Right lobe of liver (tissue), 6 donors: ENCODE data around the gene SULT1A1. TPM values are rescaled to one million over a fixed set of nuclear protein-coding genes. Genes with fewer than 3 reads are reported as not detected.
A peak's percentile ranks its signal among the peaks of the same experiment; 100 is the strongest.
"Not testable (repeated sequence)": the region's sequence is repeated elsewhere in the genome, so short reads cannot be mapped to it uniquely, and the experiment has no call there.

Experiments used
- ATAC-seq, 4 donors: fragments of 200-7000 bp; cut with Tn5 transposase; one replicate each; pipeline ENCODE4 v1.9.1; 2020; ENCODE audit warnings: mild to moderate bottlenecking in 4 of 4, moderate library complexity in 4 of 4
- DNase-seq, 3 donors: peaks; one replicate each; pipeline ENCODE4 v3.0.0-alpha.2; 2020
- H3K27ac ChIP-seq, 3 donors: fragments of 200-600 bp; one replicate each; pipeline ENCODE4 v1.8.0; 2022
- H3K27me3 ChIP-seq, 2 donors: fragments of 200-600 bp; one replicate each; pipeline ENCODE4 v1.8.0; 2022
- H3K36me3 ChIP-seq, 4 donors: fragments of 200-600 bp; sonication (generic) in 1 of 4; one replicate each; pipeline versions ENCODE4 v1.5.1 to v1.8.0; 2017 to 2022; ENCODE audit warnings: control low read depth in 1 of 4
- H3K4me1 ChIP-seq, 4 donors: fragments of 200-600 bp; sonication (generic) in 1 of 4; one replicate each; pipeline versions ENCODE4 v1.5.1 to v1.8.0; 2017 to 2022; ENCODE audit warnings: control low read depth in 1 of 4
- H3K4me3 ChIP-seq, 3 donors: fragments of 200-600 bp; one replicate each; pipeline ENCODE4 v1.8.0; 2022
- H3K9me3 ChIP-seq, 4 donors: fragments of 200-600 bp; sonication (generic) in 1 of 4; one replicate each; pipeline versions ENCODE4 v1.5.1 to v1.8.0; 2017 to 2022; ENCODE audit warnings: control low read depth in 1 of 4
- POLR2A ChIP-seq: fragments of 450-650 bp; IDR thresholded peaks from one replicate; pipeline ENCODE4 v1.6.1; 2017; ENCODE audit warnings: antibody characterized with exemption, mild to moderate bottlenecking
- WGBS: methylation state at CpG from one replicate; pipeline ENCODE4 v1.1.6; 2018; ENCODE audit warnings: low coverage, low lambda C conversion rate; ENCODE audit not compliant: insufficient coverage; ENCODE audit errors: missing lambda C conversion rate; 5-methylcytosine and 5-hydroxymethylcytosine counted together
- intact Hi-C, 2 donors: fragments of 100-400 bp; cut with DNase I; formaldehyde crosslinking; loops; one replicate each; pipeline versions ENCODE4 v1.11.2 to v1.14.1; 2022
- total RNA-seq, 6 experiments: library from RNA; depleted of rRNA in 2 of 6; stranded (reverse); fragments of >200 nt in 2 of 6; fragmentation: NEBNext Ultra II Directional in 3 of 6; extraction: Animal tissue kit (Norgen Biotek cat#: 25700) in 3 of 6; gene quantifications; one replicate each; pipeline versions ENCODE4 v1.1.0 to v1.2.4, GENCODE V29; 2016 to 2023
- TF ChIP-seq, protein P1 (sequence below), 4 donors: fragments of 200-600 bp in 3 of 4; fragments of 450-650 bp in 1 of 4; IDR thresholded peaks; one replicate each; pipeline versions ENCODE4 v1.5.1 to v1.8.0; 2016 to 2022; ENCODE audit warnings: antibody characterized with exemption in 4 of 4, mild to moderate bottlenecking in 2 of 4
- donor health status: DM: no; HTN: yes; CAD: no.
- donor health status: DM: no; HTN: no; CAD: no.
- donor health status: DM: no; HTN: no; CAD: no.
- donor health status: DM: no; HTN: yes; CAD: no.
- donor health status: DM: no; HTN: yes; CAD: no.

Gene SULT1A1
- total RNA-seq, 6 experiments from 2014 or later: 132 to 335 (median 207) TPM

DNA sequence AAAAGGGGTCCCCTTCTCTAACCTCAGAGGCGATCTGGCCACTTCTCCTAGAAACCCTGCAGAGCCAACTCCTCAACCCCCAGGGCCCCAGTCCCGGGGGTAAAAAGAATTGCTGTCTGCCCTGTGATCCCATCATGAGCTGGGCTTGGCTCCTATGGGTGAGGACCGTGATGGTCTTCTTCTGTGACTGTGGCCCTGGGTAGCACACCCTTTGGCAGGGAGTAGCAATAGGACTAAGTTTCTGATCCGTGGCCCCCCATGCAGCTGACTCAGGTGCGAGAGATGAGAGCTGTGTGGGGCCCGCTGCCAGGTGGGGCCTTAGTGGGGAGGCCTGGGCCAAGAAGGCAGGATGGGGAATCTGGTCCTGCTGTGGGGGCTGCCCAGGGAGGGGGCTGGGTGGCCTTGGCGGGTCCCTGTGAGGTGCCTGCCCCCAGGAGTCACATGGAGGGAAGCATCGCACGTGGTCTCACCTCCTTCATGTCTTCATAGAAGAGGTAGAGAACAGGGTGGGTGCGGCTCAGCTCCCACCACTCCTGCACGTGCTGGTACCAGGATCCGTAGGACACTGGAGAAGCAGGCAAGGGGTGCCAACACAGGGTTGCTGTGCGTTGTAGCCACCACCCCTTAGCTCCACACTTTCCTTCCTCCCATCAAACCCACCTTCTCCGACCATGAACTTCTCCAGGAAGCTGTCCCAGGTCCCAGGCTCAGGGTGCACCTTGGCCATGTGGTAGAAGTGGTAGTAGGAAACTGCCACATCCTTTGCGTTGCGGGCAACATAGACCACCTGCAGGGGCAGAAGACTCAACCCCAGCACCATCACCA lies 3.3 kb downstream of the SULT1A1 start:
- Histone ChIP-seq H3K27me3 (no peaks in the 10 kb centered on the region), H3K4me1 (peaks cover 0 to 36% (median 7%) of the 10 kb centered on the region in 4 donors), H3K9me3 (no peaks in the 10 kb centered on the region), H3K36me3 (peaks cover 0 to 21% (median 11%) of the 10 kb centered on the region in 4 donors), H3K4me3 (no peak overlapping the region), H3K27ac (no peak overlapping the region)
- ATAC-seq (no peak), DNase-seq (peak in 2 of 3 donors; percentile 3 to 37)
- intact Hi-C loops: no loop called here
- TF ChIP-seq POLR2A: no peak
- TF ChIP-seq, protein P1, sequence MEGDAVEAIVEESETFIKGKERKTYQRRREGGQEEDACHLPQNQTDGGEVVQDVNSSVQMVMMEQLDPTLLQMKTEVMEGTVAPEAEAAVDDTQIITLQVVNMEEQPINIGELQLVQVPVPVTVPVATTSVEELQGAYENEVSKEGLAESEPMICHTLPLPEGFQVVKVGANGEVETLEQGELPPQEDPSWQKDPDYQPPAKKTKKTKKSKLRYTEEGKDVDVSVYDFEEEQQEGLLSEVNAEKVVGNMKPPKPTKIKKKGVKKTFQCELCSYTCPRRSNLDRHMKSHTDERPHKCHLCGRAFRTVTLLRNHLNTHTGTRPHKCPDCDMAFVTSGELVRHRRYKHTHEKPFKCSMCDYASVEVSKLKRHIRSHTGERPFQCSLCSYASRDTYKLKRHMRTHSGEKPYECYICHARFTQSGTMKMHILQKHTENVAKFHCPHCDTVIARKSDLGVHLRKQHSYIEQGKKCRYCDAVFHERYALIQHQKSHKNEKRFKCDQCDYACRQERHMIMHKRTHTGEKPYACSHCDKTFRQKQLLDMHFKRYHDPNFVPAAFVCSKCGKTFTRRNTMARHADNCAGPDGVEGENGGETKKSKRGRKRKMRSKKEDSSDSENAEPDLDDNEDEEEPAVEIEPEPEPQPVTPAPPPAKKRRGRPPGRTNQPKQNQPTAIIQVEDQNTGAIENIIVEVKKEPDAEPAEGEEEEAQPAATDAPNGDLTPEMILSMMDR (IDR thresholded peaks at IDR 0.05): no peak
- WGBS: 83% methylated on average over 16 of the region's 16 CpGs

DNA sequence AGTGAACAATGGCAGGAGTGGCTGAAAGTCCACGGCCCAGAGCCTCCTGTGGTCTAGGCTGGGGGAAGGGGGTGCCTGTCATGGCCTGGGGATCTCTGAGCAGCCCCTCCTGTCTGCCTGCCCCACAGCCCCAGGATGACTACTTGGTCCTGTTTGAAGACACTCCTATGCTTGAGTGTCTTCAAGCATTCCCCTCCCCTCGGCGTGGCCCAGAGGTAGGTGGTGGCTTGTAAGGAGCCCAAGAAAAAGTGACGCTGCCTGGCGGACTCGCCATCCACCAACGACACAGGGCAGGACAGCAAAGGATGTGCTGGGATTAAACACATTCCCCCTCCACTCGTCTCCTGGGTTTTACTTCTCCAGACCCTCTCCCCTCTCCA lies 5.7 kb downstream of the SULT1A1 start:
- Histone ChIP-seq H3K36me3 (peaks cover 0 to 21% (median 11%) of the 10 kb centered on the region in 4 donors), H3K27me3 (no peaks in the 10 kb centered on the region), H3K27ac (no peak overlapping the region), H3K4me3 (no peak overlapping the region), H3K4me1 (peaks cover 0 to 19% (median 0%) of the 10 kb centered on the region in 4 donors), H3K9me3 (no peaks in the 10 kb centered on the region)
- no peak for ATAC-seq
- DNase-seq: peak in 1 of 3 donors; percentile 31
- no peak for TF ChIP-seq POLR2A
- TF ChIP-seq, protein P1 (IDR thresholded peaks at IDR 0.05): no peak
- WGBS: 69% methylated on average over 7 of the region's 8 CpGs
- intact Hi-C loops: no loop called here

DNA sequence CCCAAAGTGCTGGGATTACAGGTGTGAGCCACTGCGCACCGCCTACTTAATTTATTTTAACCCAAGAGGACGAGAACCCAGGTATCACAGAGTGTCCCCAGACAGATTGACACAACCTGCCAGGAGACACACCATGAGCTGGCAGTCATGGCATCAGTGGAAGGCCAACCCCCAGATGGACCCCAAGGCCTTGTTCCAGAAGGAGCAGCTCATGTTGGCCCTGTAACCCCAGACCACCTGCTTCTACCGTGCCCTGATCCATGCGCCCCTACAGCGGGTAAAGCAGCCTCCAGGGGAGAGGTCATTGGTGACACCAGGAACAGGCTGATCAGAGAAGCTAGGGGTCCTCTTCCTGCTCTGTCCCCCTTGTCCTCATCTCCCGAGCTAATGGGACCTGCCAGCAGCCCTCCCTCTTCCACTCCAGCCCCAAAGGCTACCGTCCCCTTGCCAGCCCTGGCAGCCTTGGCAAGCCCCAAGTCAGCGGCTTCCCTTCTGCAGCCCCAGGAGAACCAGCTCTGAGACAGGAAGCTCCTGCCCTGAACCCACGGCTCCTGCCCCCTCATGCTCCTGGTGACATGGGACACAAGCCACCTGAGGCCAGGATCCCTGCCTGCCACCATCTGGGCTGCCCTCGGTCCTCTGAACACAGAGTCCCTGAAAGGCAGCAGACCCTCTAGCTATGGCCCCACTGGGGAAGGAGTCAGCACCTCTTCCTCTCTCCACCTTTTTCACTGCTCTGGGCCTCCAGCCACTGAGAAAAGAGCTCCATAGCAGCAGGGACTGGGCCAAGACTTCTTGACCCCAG lies 6.3 kb downstream of the SULT1A1 start:
- Histone ChIP-seq H3K9me3 (no peaks in the 10 kb centered on the region), H3K27me3 (no peaks in the 10 kb centered on the region), H3K36me3 (peaks cover 0 to 21% (median 11%) of the 10 kb centered on the region in 4 donors), H3K4me3 (no peak overlapping the region), H3K27ac (no peak overlapping the region), H3K4me1 (peaks cover 0 to 14% (median 0%) of the 10 kb centered on the region in 4 donors)
- WGBS: 76% methylated on average over 11 of the region's 11 CpGs
- TF ChIP-seq, protein P1 (IDR thresholded peaks at IDR 0.05): no peak
- TF ChIP-seq POLR2A: no peak
- intact Hi-C loops: no loop called here
- DNase-seq: peak in 2 of 3 donors; percentile 39 to 41
- ATAC-seq: peak in 1 of 4 donors; percentile 2

DNA sequence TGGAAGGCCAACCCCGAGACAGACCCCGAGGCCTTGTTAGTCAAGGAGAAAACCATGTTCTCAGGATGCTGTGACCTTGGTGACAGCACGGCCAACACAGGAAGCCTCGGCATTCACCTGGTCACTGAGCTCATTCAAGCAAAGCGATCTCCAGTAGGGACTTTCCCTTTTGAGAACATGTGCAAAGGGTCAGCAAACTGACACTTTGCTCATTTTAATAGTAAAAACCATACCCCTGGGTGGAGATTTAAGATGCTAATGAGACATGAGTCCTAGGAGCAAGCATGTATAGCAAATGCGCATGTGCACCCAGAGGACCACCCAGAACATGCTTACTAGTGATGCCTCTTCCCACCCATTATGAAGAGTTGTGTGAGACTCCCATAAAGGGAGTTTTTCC lies 7.3 kb downstream of the SULT1A1 start:
- Histone ChIP-seq H3K9me3 (no peaks in the 10 kb centered on the region), H3K4me1 (peaks cover 0 to 10% (median 5%) of the 10 kb centered on the region in 4 donors), H3K36me3 (peaks cover 0 to 21% (median 8%) of the 10 kb centered on the region in 4 donors), H3K4me3 (no peak overlapping the region), H3K27me3 (no peaks in the 10 kb centered on the region), H3K27ac (no peak overlapping the region)
- peak in 2 of 4 donors; percentile 9 to 13 for ATAC-seq
- DNase-seq: peak in 2 of 3 donors; percentile 23 to 24
- intact Hi-C loops: no loop called here
- WGBS: 43% methylated on average over 4 of the region's 6 CpGs
- TF ChIP-seq, protein P1 (IDR thresholded peaks at IDR 0.05): no peak
- no peak for TF ChIP-seq POLR2A

DNA sequence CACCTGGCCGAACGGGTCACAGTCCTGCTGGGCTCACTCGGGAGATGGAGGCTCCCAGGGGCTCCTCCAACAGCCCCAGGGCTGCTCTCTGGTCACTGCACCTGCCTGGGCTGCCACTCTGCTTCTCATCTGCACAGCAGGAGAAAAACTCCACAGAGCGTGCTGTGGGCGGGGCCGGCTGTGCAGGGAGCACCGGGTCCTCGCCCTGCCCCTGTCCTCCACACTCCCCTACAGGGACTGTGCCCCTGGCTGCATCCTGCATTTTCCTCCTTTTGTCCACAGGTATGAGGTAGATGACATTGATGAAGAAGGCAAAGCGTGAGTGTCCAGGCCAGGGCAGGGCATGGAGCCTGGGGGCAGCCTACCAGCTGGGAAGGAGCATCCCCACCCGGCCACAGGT lies 7.8 kb downstream of the SULT1A1 start:
- peak in 2 of 3 donors; percentile 10 to 17 for DNase-seq
- H3K27me3 ChIP-seq, H3K4me3 ChIP-seq, H3K9me3 ChIP-seq, ATAC-seq, H3K27ac ChIP-seq, intact Hi-C loops: not testable (repeated sequence)
- peaks cover 0 to 14% (median 6%) of the 10 kb centered on the region in 4 donors for H3K4me1 ChIP-seq
- 62% methylated on average over 5 of the region's 10 CpGs for WGBS
- peaks cover 0 to 21% (median 8%) of the 10 kb centered on the region in 4 donors for H3K36me3 ChIP-seq

DNA sequence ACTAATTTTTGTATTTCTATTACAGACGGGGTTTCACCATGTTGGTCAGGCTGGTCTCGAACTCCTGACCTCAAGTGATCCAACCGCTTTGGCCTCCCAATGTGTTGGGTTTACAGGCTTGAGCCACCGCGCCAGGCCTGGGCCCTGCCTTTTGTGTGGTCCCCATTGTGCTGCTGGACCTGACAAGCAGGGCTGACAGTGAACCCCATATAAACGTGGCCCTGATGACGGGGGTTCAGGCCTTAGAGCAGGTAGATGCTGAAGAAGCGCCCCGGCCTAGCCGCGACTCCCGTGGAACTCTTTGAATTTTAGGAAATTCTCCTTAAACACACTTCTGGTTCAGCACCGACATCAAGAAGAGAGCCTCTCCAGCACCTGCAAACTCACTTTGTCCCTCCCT lies 8.3 kb downstream of the SULT1A1 start:
- intact Hi-C loops, H3K9me3 ChIP-seq, H3K4me3 ChIP-seq, H3K27ac ChIP-seq, H3K27me3 ChIP-seq, ATAC-seq: not testable (repeated sequence)
- Histone ChIP-seq H3K36me3 (peaks cover 0 to 18% (median 8%) of the 10 kb centered on the region in 4 donors), H3K4me1 (peaks cover 0 to 15% (median 6%) of the 10 kb centered on the region in 4 donors)
- DNase-seq: peak in 2 of 3 donors; percentile 42 to 43
- WGBS: 90% methylated on average over 9 of the region's 13 CpGs

DNA sequence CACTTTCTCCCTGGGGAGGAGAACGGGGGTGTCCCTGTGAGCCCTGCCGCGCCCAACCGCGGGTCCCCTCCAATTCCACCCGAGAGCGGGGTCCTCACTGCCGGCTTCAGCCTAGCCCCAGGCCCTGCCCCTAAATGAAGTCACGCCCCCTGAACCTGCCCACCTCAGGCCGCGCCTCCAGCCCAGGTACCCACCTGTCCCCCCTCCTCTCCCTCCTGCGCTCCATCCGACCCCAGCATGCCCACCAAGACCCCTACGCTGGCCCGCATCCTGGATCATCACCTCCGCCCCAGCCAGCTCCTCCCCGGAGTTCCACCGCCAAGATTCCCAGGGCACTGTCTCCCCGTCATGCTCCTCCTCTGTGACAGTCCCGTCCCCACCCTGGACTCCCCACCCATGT lies 8.9 kb downstream of the SULT1A1 start:
- DNase-seq: not testable (repeated sequence)

More for the DNA sequence above, 8.9 kb downstream of the SULT1A1 start:
- H3K27ac ChIP-seq, ATAC-seq, H3K27me3 ChIP-seq, intact Hi-C loops, H3K4me3 ChIP-seq, H3K9me3 ChIP-seq: not testable (repeated sequence)
- WGBS: 66% methylated on average over 11 of the region's 20 CpGs
- H3K36me3 ChIP-seq: peaks cover 0 to 12% (median 6%) of the 10 kb centered on the region in 4 donors
- H3K4me1 ChIP-seq: peaks cover 0 to 15% (median 6%) of the 10 kb centered on the region in 4 donors
